ENCODE results near the gene PRAMEF13. TPM values are rescaled to one million over a fixed set of nuclear protein-coding genes. Genes with fewer than 3 reads are reported as not detected.

The PRAMEF13 gene
- total and polyA plus RNA-seq, 2 of the 8 experiments (the other 6 are each of a cell fraction or from before 2014, with no cell fraction given) = not detected

- Histone ChIP-seq H3K9me3 (ENCODE audit: insufficient read depth in 2 of 2, low read depth in 1 of 2, low read length in 1 of 2) (peaks cover 30 to 46% of the 10 kb centered on the region in 2 experiments), H2AFZ (ENCODE audit: low read length) (no peak overlapping the region), H4K8ac (ENCODE audit: extremely low read depth, insufficient read depth, low read length) (no peak overlapping the region), H4K20me1 (replicated peaks in 1 of 2; ENCODE audit: control insufficient read depth in 1 of 2, insufficient read depth in 2 of 2, low read length in 2 of 2) (no peaks in the 10 kb centered on the region), H4K91ac (replicated peaks; ENCODE audit: insufficient read length, low read length) (no peak overlapping the region), H3K23ac (ENCODE audit: insufficient read length) (no peak overlapping the region), H3K14ac (ENCODE audit: insufficient read length) (no peak overlapping the region), H2BK15ac (ENCODE audit: low read length) (no peak overlapping the region), H4K5ac (ENCODE audit: insufficient read length, low read depth, low read length) (no peak overlapping the region), H2BK12ac (ENCODE audit: low read depth, low read length) (no peak overlapping the region), H3K18ac (ENCODE audit: extremely low read depth, low read length) (no peak overlapping the region), H2BK120ac (replicated peaks; ENCODE audit: low read depth, low read length) (no peak overlapping the region), H2BK5ac (ENCODE audit: low read depth, low read length) (no peak overlapping the region), H3K4me3 (ENCODE audit: extremely low read depth in 1 of 4, insufficient read depth in 2 of 4, low read depth in 3 of 4, low read length in 4 of 4) (no peak overlapping the region), H3K4me1 (replicated peaks in 1 of 4; ENCODE audit: control insufficient read depth in 3 of 4, insufficient read depth in 4 of 4, low read length in 3 of 4) (no peaks in the 10 kb centered on the region), H3K4me2 (ENCODE audit: insufficient read depth in 1 of 2, low read depth in 2 of 2, low read length in 2 of 2) (no peak overlapping the region), H3K9ac (replicated peaks in 1 of 4; ENCODE audit: extremely low read depth in 1 of 4, low read depth in 3 of 4, low read length in 3 of 4) (no peak overlapping the region), H2AK5ac (ENCODE audit: low read depth, low read length) (no peak overlapping the region), H3K27me3 (replicated peaks in 1 of 4; ENCODE audit: control insufficient read depth in 3 of 4, extremely low read depth in 1 of 4, insufficient read depth in 3 of 4, low read length in 3 of 4) (no peaks in the 10 kb centered on the region), H3K36me3 (ENCODE audit: control insufficient read depth in 2 of 4, insufficient read depth in 4 of 4, low read length in 3 of 4) (no peaks in the 10 kb centered on the region), H3K56ac (replicated peaks; ENCODE audit: insufficient read length, low read depth, low read length) (no peak overlapping the region), H3K23me2 (ENCODE audit: low read depth, low read length) (no peaks in the 10 kb centered on the region), H3K79me1 (ENCODE audit: low read depth, low read length) (no peaks in the 10 kb centered on the region), H3K79me2 (ENCODE audit: control insufficient read depth in 1 of 2, insufficient read depth in 2 of 2, low read length in 2 of 2) (no peaks in the 10 kb centered on the region), H3K4ac (replicated peaks; ENCODE audit: insufficient read length, low read depth, low read length) (no peak overlapping the region), H3K27ac (ENCODE audit: low read depth, low read length) (no peak overlapping the region), H2BK20ac (ENCODE audit: low read length) (no peak overlapping the region)
- peak in 1 of 2 experiments; percentile 10 for DNase-seq (ENCODE audit: low read depth in 1 of 2, low spot score in 2 of 2)
- FAIRE-seq = no peak
- TF ChIP-seq CHD2 (IDR thresholded peaks at IDR 0.05; ENCODE audit: low read length) (no peak), SIRT6 (IDR thresholded peaks at IDR 0.05; ENCODE audit: low read length) (no peak), POLR2A (IDR thresholded peaks at IDR 0.05; ENCODE audit: control extremely low read depth in 1 of 2, low read depth in 2 of 2, low read length in 2 of 2) (no peak), KDM4A (IDR thresholded peaks at IDR 0.05; ENCODE audit: low read depth, low read length, severe bottlenecking) (no peak), SP2 (IDR thresholded peaks at IDR 0.05; ENCODE audit: low read length) (no peak)
- POLR2A ChIA-PET (ENCODE audit: partially characterized antibody) = no interaction called here
- CTCF ChIA-PET (ENCODE audit: partially characterized antibody) = no interaction called here
- WGBS, 2 experiments (ENCODE audit: extremely low coverage in 1 of 2, insufficient coverage in 1 of 2, insufficient read length in 1 of 2, insufficient replicate concordance in 2 of 2, low coverage in 1 of 2, low lambda C conversion rate in 2 of 2, missing lambda C conversion rate in 1 of 2) = 74% methylated on average over 5 of the region's 5 CpGs; no CpG with 5 or more reads in 1 of the 2 experiments
These were observed 23.4 kb upstream of the PRAMEF13 start for GRCh38 chr1:13224480-13225060.

Measured in H1 (cell line).